ENCODE results near the gene GREB1. TPM values are rescaled to one million over a fixed set of nuclear protein-coding genes. Genes with fewer than 3 reads are reported as not detected.

GREB1 gene
- total RNA-seq, 2 experiments from 2014 or later, result 0.10 to 0.29 TPM

DNA sequence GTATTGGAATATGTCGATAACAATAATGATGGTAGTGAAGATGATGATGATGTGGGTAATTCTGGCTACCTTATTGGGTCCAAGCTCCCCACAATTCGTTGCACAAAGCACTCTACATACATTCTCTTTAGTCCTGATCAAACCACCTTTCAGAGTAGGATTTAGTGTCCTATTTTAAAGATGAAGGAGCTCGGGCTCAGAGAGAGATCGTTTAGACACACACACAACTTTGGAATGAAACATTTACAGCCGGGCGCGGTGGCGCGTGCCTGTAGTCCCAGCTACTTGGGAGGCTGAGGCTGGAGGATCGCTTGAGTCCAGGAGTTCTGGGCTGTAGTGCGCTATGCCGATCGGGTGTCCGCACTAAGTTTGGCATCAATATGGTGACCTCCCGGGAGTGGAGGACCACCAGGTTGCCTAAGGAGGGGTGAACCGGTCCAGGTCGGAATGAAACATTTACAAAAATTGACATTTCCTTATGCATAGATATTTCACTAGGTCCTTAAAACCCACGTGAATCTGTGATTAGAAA is 50.7 kb downstream of the GREB1 start:
- no peak for DNase-seq
- Mint-ChIP-seq H3K4me1 (peaks cover 3% of the 10 kb centered on the region), H3K27me3 (no peaks in the 10 kb centered on the region), H3K36me3 (ENCODE audit: low read depth) (no peaks in the 10 kb centered on the region), H3K27ac (no peak overlapping the region), H3K4me3 (no peak overlapping the region), H3K9me3 (no peaks in the 10 kb centered on the region)
- ChIA-PET POLR2A (no interaction called here), CTCF (interaction anchor here (0.6 to 4.9 kb wide), 24 partner anchors 8 to 752 kb away, joined by 3 to 58 read pairs (median 4); partner anchors contain the start of gene ROCK2)

DNA sequence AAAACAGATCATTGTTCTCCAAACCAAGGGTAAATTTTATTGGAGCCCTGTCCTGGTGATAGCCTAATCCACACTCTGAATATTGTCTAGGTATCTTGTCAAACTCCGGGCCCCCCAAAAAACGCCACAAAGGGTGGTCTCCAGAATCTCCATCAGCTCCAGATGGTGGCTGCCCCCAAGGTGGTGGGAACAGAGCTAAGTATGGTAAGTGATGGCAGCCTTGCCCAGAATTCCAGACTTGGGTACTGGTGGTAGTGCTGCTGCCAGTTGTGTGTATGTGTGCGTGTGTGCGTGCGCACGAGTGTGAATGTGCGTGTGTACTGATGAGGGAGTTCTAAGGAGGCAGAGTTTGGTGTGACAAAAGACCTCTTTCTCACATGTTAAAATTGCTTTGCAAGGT is 51.2 kb downstream of the GREB1 start:
- Mint-ChIP-seq H3K4me1 (peaks cover 3% of the 10 kb centered on the region), H3K27me3 (no peaks in the 10 kb centered on the region), H3K4me3 (no peak overlapping the region), H3K36me3 (ENCODE audit: low read depth) (no peaks in the 10 kb centered on the region), H3K27ac (no peak overlapping the region), H3K9me3 (no peaks in the 10 kb centered on the region)
- POLR2A ChIA-PET, result no interaction called here
- no peak for DNase-seq
- CTCF ChIA-PET, result interaction anchor here (0.7 to 4.9 kb wide), 12 partner anchors 8 to 752 kb away, joined by 3 to 58 read pairs (median 4); a partner anchor contains a TSS

DNA sequence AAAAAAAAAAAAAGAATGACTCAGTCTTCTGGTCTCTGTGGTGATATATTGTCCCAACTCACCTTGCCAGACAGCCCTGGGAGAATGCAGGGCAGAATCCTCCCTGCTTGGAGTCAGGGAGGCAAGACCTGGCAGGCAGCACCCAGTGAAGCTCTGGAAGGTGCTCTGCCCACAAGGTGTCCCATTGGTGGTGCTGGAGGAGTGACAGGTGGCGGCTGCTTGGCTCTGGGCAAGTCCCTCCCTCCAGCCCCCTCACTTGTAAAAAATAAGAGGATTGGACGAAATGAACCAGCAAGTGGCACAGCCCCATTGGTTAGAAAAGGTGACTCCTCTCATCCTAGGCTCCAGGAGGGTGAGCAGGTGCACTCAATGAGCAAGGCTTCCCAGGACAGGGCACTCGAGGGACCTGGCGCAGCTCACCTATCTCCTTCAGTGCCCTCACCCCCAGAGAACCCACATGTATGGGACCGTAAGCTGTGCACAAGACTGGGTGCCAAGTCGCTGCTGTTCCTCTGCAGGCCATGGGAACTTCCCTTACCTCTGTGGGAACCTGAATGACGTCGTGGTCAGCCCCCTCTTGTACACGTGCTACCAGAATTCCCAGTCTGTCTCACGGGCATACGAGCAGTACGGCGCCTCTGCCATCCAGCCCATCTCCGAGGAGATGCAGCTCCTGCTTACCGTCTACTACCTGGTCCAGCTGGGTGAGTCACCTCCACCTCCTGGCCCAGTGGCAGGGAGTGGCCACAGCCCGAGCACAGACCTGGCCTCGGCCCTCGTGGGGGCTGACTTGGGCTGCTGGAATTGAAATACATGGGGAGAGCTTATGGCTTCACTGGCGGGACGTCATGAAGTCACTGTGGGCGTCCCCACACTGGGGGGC is 54.6 kb downstream of the GREB1 start:
- Mint-ChIP-seq H3K27me3 (no peaks in the 10 kb centered on the region), H3K36me3 (ENCODE audit: low read depth) (no peaks in the 10 kb centered on the region), H3K9me3 (no peaks in the 10 kb centered on the region), H3K4me1 (peaks cover 3% of the 10 kb centered on the region), H3K4me3 (no peak overlapping the region), H3K27ac (no peak overlapping the region)
- CTCF ChIA-PET, result no interaction called here
- POLR2A ChIA-PET, result no interaction called here
- DNase-seq, result no peak

DNA sequence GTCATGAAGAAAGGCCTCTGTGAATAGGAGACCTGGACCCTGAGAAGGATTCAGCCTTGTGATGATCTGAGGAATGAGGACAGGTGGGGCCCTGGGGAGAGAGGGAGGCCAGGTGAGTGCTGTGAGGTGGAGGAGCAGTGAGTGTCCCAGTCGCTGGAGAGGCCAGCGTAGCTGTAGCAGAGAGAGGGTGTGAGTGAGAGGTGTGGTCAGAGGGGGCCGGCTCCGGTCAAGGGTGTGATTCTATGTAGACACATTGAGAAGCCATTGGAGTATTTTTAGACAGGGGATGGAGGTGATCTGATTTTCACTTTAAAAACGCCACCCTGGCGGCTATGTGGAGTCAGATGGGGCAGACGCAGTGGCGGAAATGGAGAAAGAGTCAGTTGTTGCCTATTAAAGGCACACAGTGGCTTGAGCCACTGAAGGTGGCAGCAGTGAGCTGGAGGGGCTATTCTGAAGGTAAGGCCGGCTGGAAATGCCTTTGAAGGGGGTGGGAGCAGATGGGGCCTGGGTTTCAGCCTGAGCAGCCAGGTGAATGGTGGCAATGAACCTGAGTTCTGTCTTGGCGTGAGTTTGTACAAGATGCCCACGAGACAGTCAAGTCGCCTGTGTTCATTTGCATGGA is 55.6 kb downstream of the GREB1 start:
- no peak for DNase-seq
- no peaks in the 10 kb centered on the region for H3K27me3 Mint-ChIP-seq
- no peaks in the 10 kb centered on the region for H3K36me3 Mint-ChIP-seq (ENCODE audit: low read depth)
- H3K27ac Mint-ChIP-seq, result no peak overlapping the region
- POLR2A ChIA-PET, result no interaction called here
- CTCF ChIA-PET, result interaction anchor here (0.6 kb wide), 1 partner anchor 59 kb away, joined by 4 read pairs; no protein-coding TSS in a partner anchor
- H3K4me1 Mint-ChIP-seq, result no peaks in the 10 kb centered on the region
- H3K9me3 Mint-ChIP-seq, result no peaks in the 10 kb centered on the region
- no peak overlapping the region for H3K4me3 Mint-ChIP-seq

DNA sequence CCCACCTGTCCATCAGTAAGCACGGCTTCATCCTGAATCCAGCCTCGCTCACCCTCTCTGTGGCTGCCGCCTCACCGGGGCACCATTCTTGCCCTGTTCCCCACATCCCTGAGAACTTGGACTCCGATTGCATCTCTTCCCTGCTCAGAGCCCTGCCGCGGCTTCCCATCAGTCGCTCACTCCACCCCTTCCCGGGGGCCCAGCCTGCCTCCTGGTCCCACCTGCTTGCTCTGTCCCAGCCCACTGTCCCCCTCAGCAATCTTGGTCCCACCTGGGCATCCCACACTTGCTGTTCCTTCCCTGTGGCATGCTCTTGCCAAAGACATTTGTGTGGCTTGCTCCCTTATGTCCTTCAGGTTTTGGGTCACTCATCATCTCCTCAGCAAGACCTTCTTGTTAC is 56.3 kb downstream of the GREB1 start:
- ChIA-PET CTCF (no interaction called here), POLR2A (no interaction called here)
- H3K4me1 Mint-ChIP-seq, result no peaks in the 10 kb centered on the region
- no peak overlapping the region for H3K4me3 Mint-ChIP-seq
- no peak overlapping the region for H3K27ac Mint-ChIP-seq
- no peaks in the 10 kb centered on the region for H3K27me3 Mint-ChIP-seq
- no peak for DNase-seq
- no peaks in the 10 kb centered on the region for H3K9me3 Mint-ChIP-seq
- H3K36me3 Mint-ChIP-seq (ENCODE audit: low read depth), result no peaks in the 10 kb centered on the region

DNA sequence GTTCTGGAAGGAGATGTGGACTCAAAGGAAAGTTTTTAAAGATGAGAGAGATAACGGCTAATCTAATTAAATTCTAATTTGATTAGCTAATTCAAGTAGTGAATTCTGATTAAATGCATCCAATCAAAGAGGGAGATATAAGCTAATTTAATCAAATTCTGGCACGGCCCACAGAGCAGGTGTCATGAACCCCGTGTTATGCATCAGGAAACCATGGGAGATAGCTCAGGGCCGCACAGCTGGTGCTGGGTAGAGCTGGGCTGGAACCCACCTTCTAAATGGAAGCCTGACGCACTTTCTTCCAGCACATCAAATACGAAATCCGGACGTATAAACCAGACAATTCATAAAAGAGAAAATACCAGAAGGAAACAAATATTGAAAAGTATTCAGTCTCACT is 57.2 kb downstream of the GREB1 start:
- DNase-seq, result no peak
- H3K4me3 Mint-ChIP-seq, result no peak overlapping the region
- POLR2A ChIA-PET, result no interaction called here
- H3K27ac Mint-ChIP-seq, result no peak overlapping the region
- CTCF ChIA-PET, result interaction anchor here (3.7 kb wide), 1 partner anchor 8 kb away, joined by 15 read pairs; no protein-coding TSS in a partner anchor
- H3K4me1 Mint-ChIP-seq, result no peaks in the 10 kb centered on the region
- no peaks in the 10 kb centered on the region for H3K36me3 Mint-ChIP-seq (ENCODE audit: low read depth)
- H3K9me3 Mint-ChIP-seq, result no peaks in the 10 kb centered on the region
- no peaks in the 10 kb centered on the region for H3K27me3 Mint-ChIP-seq

DNA sequence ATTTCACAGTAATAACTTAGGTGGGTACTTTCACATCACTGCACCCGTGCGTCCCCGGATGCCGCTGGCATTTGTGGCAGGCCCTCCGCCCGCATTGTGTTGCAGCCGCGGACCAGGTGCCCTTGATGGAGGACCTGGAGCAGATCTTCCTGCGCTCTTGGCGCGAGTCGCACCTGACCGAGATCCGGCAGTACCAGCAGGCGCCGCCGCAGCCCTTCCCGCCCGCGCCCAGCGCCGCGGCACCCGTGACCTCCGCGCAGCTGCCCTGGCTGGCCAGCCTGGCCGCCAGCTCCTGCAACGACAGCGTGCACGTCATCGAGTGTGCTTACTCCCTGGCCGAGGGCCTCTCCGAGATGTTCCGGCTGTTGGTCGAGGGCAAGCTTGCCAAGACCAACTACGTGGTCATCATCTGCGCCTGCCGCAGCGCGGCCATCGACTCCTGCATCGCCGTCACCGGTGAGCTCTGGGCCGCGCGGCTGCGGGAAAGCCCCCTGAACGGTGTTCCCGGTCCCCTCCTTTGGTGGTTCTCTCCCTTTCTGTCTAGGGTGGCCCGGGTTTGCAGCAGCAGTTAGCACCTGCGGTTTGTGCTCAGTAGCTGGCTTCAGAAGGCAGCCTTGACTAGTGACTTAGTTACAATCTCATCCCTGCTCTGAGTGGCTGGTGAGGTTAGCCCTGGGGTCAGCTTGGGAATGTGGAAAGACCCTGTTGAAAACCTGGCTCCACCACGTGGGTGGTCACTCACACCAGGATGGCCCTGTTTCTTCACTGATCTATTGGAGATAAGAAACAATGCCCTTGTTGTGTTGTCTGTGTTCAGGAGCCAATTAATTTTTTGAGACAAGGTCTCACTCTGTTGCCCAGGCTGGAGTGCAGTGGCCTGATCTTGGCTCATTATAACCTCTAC is 59.1 kb downstream of the GREB1 start:
- ChIA-PET POLR2A (no interaction called here), CTCF (interaction anchor here (0.7 to 3.7 kb wide), 2 partner anchors 10 to 1165 kb away, joined by 3 to 15 read pairs; no protein-coding TSS in a partner anchor)
- Mint-ChIP-seq H3K4me3 (no peak overlapping the region), H3K9me3 (no peaks in the 10 kb centered on the region), H3K27ac (no peak overlapping the region), H3K36me3 (ENCODE audit: low read depth) (no peaks in the 10 kb centered on the region), H3K4me1 (no peaks in the 10 kb centered on the region), H3K27me3 (no peaks in the 10 kb centered on the region)
- DNase-seq, result no peak

DNA sequence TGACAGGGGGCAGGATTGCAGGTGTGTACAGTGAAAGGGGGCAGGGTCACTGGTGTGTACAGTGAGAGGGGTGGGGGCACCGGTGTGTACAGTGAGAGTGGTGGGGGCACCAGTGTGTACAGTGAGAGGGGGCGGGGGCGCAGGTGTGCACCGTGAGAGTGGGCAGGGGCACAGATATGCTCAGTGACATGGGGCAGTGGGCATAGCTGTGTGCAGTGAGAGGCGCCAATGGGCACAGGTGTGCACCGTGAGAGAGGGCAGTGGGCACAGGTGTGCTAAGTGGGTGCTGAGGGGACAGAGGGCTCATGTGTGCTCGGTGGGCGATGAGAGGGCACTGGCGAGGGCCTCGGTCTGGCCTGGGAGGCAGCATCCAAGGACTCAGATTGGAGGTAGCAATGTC is 63.0 kb downstream of the GREB1 start:
- ChIA-PET POLR2A (no interaction called here), CTCF (no interaction called here)
- H3K4me3 Mint-ChIP-seq, result no peak overlapping the region
- H3K4me1 Mint-ChIP-seq, result no peaks in the 10 kb centered on the region
- no peak overlapping the region for H3K27ac Mint-ChIP-seq
- peaks cover 2% of the 10 kb centered on the region for H3K27me3 Mint-ChIP-seq
- no peak for DNase-seq
- H3K36me3 Mint-ChIP-seq (ENCODE audit: low read depth), result no peaks in the 10 kb centered on the region
- no peaks in the 10 kb centered on the region for H3K9me3 Mint-ChIP-seq

DNA sequence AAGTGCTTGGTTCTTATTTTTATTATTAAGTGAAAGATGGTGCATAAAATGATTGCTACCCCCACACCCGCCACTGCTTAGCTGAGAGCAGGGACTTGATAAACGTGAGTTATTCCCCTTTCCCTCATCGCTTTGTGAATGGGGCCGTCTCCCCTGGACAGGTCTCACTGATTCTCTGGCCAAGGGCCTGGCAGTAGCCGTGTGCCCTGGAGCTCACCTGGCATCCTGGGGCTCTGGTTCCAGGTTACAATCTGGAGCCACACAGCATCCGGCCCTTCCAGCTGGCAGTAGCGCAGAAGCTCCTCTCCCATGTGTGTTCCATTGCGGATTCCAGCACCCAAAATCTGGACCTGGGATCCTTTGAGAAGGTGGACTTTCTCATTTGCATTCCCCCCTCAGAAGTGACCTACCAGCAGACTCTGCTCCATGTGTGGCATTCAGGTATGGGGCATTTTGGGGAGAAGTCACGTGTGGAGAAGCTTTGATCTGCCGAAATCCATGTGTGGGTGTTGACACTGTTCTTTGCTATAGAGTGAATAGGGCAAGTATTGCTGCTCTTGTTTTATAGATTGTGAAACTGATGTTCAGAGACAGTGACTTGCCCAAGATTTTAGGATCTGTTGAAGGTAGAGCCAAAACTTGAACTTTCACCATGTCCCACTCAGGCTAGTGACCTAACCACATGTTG is 63.8 kb downstream of the GREB1 start:
- Mint-ChIP-seq H3K4me1 (no peaks in the 10 kb centered on the region), H3K27ac (no peak overlapping the region), H3K27me3 (peaks cover 4% of the 10 kb centered on the region), H3K4me3 (no peak overlapping the region), H3K36me3 (ENCODE audit: low read depth) (no peaks in the 10 kb centered on the region), H3K9me3 (no peaks in the 10 kb centered on the region)
- POLR2A ChIA-PET, result interaction anchor here (0.6 kb wide), 1 partner anchor 96 kb away, joined by 3 read pairs; no protein-coding TSS in a partner anchor
- CTCF ChIA-PET, result interaction anchor here (1.4 kb wide), 1 partner anchor 12 kb away, joined by 3 read pairs; no protein-coding TSS in a partner anchor
- no peak for DNase-seq

DNA sequence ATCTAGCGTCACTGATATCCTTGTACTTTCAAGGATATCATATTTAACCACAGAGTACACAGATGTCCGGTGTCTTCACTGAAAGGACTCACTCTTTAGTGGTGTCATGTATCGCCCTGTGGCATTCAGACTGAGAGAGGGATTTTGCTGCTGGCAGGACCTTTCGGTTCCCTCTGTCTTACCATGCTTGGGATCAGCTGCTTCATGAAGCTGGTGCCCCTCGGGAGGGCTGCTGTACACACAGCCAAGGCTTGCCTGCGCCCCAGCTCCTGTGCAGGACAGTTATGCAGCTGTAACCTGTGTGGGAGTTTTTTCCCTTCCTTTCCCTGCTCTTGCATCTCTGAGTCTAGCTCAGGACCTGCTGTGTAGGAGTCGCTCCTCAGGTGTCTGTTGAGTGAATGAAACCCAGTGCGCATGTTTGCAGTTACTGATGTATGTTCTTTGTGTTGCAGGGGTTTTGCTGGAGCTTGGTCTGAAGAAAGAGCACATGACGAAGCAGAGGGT is 64.4 kb downstream of the GREB1 start:
- no peak for DNase-seq
- CTCF ChIA-PET, result interaction anchor here (0.6 to 1.4 kb wide), 2 partner anchors 12 to 457 kb away, joined by 3 read pairs; no protein-coding TSS in a partner anchor
- H3K36me3 Mint-ChIP-seq (ENCODE audit: low read depth), result no peaks in the 10 kb centered on the region
- H3K27me3 Mint-ChIP-seq, result peaks cover 4% of the 10 kb centered on the region
- H3K27ac Mint-ChIP-seq, result no peak overlapping the region
- POLR2A ChIA-PET, result interaction anchor here (0.6 kb wide), 1 partner anchor 97 kb away, joined by 3 read pairs; no protein-coding TSS in a partner anchor
- no peak overlapping the region for H3K4me3 Mint-ChIP-seq
- H3K4me1 Mint-ChIP-seq, result no peaks in the 10 kb centered on the region
- H3K9me3 Mint-ChIP-seq, result no peaks in the 10 kb centered on the region

DNA sequence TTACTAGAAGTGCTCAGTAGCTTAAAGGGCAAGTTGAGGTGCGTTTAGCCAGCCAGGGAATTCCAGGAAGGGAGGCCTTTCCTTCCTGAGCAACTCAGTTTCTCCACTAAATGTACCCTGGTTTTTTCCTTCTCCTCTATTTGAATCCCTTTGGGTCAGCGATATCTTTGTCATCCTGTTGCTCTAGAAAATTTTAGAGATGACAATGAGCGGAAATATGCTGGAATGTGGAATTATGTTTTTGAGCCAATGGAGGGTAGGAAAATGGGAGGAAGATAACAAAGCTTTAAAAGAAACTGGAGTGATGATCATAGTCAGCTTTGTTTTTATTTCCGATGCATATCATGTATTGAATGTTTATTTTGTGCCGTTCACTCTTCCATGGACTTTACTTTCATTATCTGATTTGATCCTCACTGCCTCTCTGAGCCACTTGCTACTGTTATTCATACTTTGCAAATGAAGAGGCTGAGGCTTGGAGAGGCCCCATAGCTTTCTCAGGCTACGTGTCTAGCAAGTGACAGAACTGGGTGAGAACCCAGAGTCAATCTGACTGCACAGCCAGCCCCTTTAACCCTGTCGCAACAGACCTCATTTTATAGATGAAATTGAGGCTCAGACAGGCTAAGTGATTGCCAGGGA is 68.8 kb downstream of the GREB1 start:
- DNase-seq, result no peak
- ChIA-PET POLR2A (no interaction called here), CTCF (interaction anchor here (0.7 to 1.2 kb wide), 3 partner anchors 18 to 770 kb away, joined by 3 to 5 read pairs (median 3); no protein-coding TSS in a partner anchor)
- Mint-ChIP-seq H3K27me3 (peaks cover 4% of the 10 kb centered on the region), H3K36me3 (ENCODE audit: low read depth) (no peaks in the 10 kb centered on the region), H3K9me3 (no peaks in the 10 kb centered on the region), H3K27ac (no peak overlapping the region), H3K4me3 (no peak overlapping the region), H3K4me1 (no peaks in the 10 kb centered on the region)
